Endothelial cell of umbilical vein (primary cell): ENCODE data around the gene STK32C. TPM values are rescaled to one million over a fixed set of nuclear protein-coding genes. Genes with fewer than 3 reads are reported as not detected.

Source experiments
- BruUV-seq: library from RNA; stranded (reverse); fragments of 400-500 nt; replicated peaks from 2 replicates; lab custom pipeline; 2021; lab: Mats Ljungman, UMichigan
- CTCF ChIA-PET: fragments of 300-600, 350-600 bp; sonication (Branson Sonifier 250); formaldehyde crosslinking; loops from one replicate; lab custom pipeline; 2021; ENCODE audit warnings: antibody characterized with exemption, inconsistent platforms; lab: Charles Lee
- POLR2A ChIA-PET: fragments of 300-600, 350-600 bp; sonication (Branson Sonifier 250); formaldehyde crosslinking; loops from one replicate; lab custom pipeline; 2021; ENCODE audit warnings: antibody characterized with exemption, inconsistent platforms; lab: Charles Lee
- DNase-seq: peaks from one replicate; pipeline ENCODE4 v3.0.0-alpha.2; 2011; ENCODE audit warnings: low read depth, low spot score
- FAIRE-seq: peaks from 2 replicates; lab custom pipeline; 2011; peaks lifted over from hg19 to GRCh38; lab: Jason Lieb, UNC
- H2AFZ ChIP-seq: 2 replicates; pipeline ENCODE4 v1.6.0; 2012; ENCODE audit warnings: low read depth, low read length, control low read depth, inconsistent platforms
- H3K27ac ChIP-seq: 2 replicates; pipeline ENCODE4 v1.5.1; 2011; ENCODE audit warnings: low read depth, mild to moderate bottlenecking, control low read depth, low read length, moderate library complexity; ENCODE audit not compliant: insufficient read depth
- H3K27me3 ChIP-seq, 2 experiments: 2 replicates each; pipeline versions ENCODE4 v1.6.0 to v1.6.1; 2011; ENCODE audit warnings: low read length in 2 of 2, mixed read lengths in 1 of 2; ENCODE audit not compliant: control insufficient read depth in 2 of 2, insufficient read depth in 2 of 2
- H3K36me3 ChIP-seq, 2 experiments: 2 replicates in 1 of 2; 3 replicates in 1 of 2; pipeline ENCODE4 v1.5.1; 2011; ENCODE audit warnings: low read length in 2 of 2, mild to moderate bottlenecking in 1 of 2, moderate library complexity in 1 of 2; ENCODE audit not compliant: control insufficient read depth in 2 of 2, insufficient read depth in 2 of 2; ENCODE audit errors: extremely low read depth in 1 of 2
- H3K4me1 ChIP-seq: 3 replicates; pipeline ENCODE4 v1.5.1; 2011; ENCODE audit warnings: mild to moderate bottlenecking, low read length; ENCODE audit not compliant: control insufficient read depth, insufficient read depth; ENCODE audit errors: extremely low read depth
- H3K4me2 ChIP-seq: 2 replicates; pipeline ENCODE4 v1.6.1; 2011; ENCODE audit warnings: low read length, control low read depth, mixed read lengths; ENCODE audit not compliant: insufficient read depth
- H3K4me3 ChIP-seq, 3 experiments: fragments of 200-600 bp in 1 of 3; sonication (generic), shearing (Covaris generic) in 1 of 3; replicated peaks in 1 of 3; 2 replicates each; pipeline ENCODE4 v1.5.1; 2011 to 2016; ENCODE audit warnings: control low read depth in 3 of 3, low read length in 3 of 3, mild to moderate bottlenecking in 2 of 3, inconsistent platforms in 1 of 3, low read depth in 1 of 3, moderate library complexity in 1 of 3; ENCODE audit not compliant: insufficient read depth in 1 of 3
- H3K79me2 ChIP-seq: 2 replicates; pipeline ENCODE4 v1.6.0; 2012; ENCODE audit warnings: low read length, inconsistent platforms; ENCODE audit not compliant: control insufficient read depth, insufficient read depth
- H3K9ac ChIP-seq: replicated peaks from 2 replicates; pipeline ENCODE3; 2011; ENCODE audit warnings: low read length, control low read depth; ENCODE audit not compliant: insufficient read depth; ENCODE audit errors: extremely low read depth
- H3K9me1 ChIP-seq: replicated peaks from 3 replicates; pipeline ENCODE4 v1.6.0; 2011; ENCODE audit warnings: mild to moderate bottlenecking, low read length; ENCODE audit not compliant: control insufficient read depth, insufficient read depth; ENCODE audit errors: extremely low read depth
- H3K9me3 ChIP-seq: replicated peaks from 2 replicates; pipeline ENCODE4 v1.5.1; 2012; ENCODE audit warnings: low read length, inconsistent platforms; ENCODE audit not compliant: control insufficient read depth, insufficient read depth
- H4K20me1 ChIP-seq: replicated peaks from 2 replicates; pipeline ENCODE3; 2011; ENCODE audit warnings: mild to moderate bottlenecking, low read length; ENCODE audit not compliant: control insufficient read depth, insufficient read depth; ENCODE audit errors: extremely low read depth
- CTCF ChIP-seq, 2 donors: IDR thresholded peaks; 1 replicate in 1 of 2; 2 replicates in 1 of 2; pipeline ENCODE4 v1.5.1; 2011; ENCODE audit warnings: low read length in 2 of 2, mild to moderate bottlenecking in 2 of 2, moderate library complexity in 2 of 2, control low read depth in 1 of 2, inconsistent platforms in 1 of 2, low read depth in 1 of 2; ENCODE audit not compliant: insufficient read depth in 1 of 2; ENCODE audit errors: extremely low read depth in 1 of 2
- EZH2 ChIP-seq: IDR thresholded peaks from 2 replicates; pipeline ENCODE4 v1.6.1; 2012; ENCODE audit warnings: borderline replicate concordance, low read depth, mild to moderate bottlenecking, moderate library complexity, low read length, inconsistent platforms; ENCODE audit not compliant: severe bottlenecking
- FOS ChIP-seq: IDR thresholded peaks from 2 replicates; pipeline ENCODE4 v1.6.1; 2011; ENCODE audit warnings: mild to moderate bottlenecking, low read length, moderate library complexity, borderline replicate concordance; ENCODE audit not compliant: insufficient read depth
- GATA2 ChIP-seq: IDR thresholded peaks from 2 replicates; pipeline ENCODE4 v1.7.0; 2011; ENCODE audit warnings: low read depth, mild to moderate bottlenecking, moderate library complexity, mixed read lengths, low read length; ENCODE audit not compliant: insufficient read length, insufficient read depth
- JUN ChIP-seq: IDR thresholded peaks from 2 replicates; pipeline ENCODE4 v1.6.1; 2011; ENCODE audit warnings: borderline replicate concordance, low read depth; ENCODE audit not compliant: insufficient read length, insufficient read depth
- MYC ChIP-seq: IDR thresholded peaks from one replicate; pipeline ENCODE4 v1.6.1; 2011; ENCODE audit warnings: mild to moderate bottlenecking, low read depth, low read length
- POLR2A ChIP-seq: IDR thresholded peaks from 2 replicates; pipeline ENCODE4 v1.6.1; 2012; ENCODE audit warnings: low read depth, mild to moderate bottlenecking, control low read depth, low read length
- POLR2AphosphoS5 ChIP-seq: IDR thresholded peaks from 2 replicates; pipeline ENCODE4 v1.6.1; 2012; ENCODE audit warnings: low read depth, mild to moderate bottlenecking, control low read depth, low read length, moderate library complexity; ENCODE audit not compliant: insufficient read depth
- dilution Hi-C: fragments of 300-500 bp; cut with MboI; formaldehyde crosslinking; loops from one replicate; pipeline ENCODE4 v1.15.0; 2019; ENCODE audit warnings: low sequenced_read_pairs; ENCODE audit not compliant: extremely low pct_ligation_motif_present
- intact Hi-C: fragments of 100-400 bp; cut with micrococcal nuclease; formaldehyde crosslinking; loops from one replicate; pipeline ENCODE4 v1.10.0; 2022
- polyA plus RNA-seq, 4 experiments: library from polyadenylated mRNA; depleted of rRNA in 3 of 4; stranded (reverse) in 3 of 4; unstranded in 1 of 4; fragments of >200 nt; gene quantifications; 2 replicates each; pipeline versions ENCODE4 v1.2.1 to v1.2.3, GENCODE V29; 2011 to 2012; ENCODE audit warnings: missing spikeins in 1 of 4
- total RNA-seq: library from RNA; stranded (reverse); gene quantifications from 2 replicates; pipeline ENCODE4 v1.2.3, GENCODE V29; 2021
- TF ChIP-seq, protein P1 (sequence below): IDR thresholded peaks from 2 replicates; pipeline ENCODE4 v1.6.1; 2011; ENCODE audit not compliant: insufficient read depth, insufficient read length

STK32C gene
- total and polyA plus RNA-seq, 2 donors (not counting 3 experiments of a cell fraction or from before 2014, with no cell fraction given) = 5.4 to 14.1 TPM

DNA sequence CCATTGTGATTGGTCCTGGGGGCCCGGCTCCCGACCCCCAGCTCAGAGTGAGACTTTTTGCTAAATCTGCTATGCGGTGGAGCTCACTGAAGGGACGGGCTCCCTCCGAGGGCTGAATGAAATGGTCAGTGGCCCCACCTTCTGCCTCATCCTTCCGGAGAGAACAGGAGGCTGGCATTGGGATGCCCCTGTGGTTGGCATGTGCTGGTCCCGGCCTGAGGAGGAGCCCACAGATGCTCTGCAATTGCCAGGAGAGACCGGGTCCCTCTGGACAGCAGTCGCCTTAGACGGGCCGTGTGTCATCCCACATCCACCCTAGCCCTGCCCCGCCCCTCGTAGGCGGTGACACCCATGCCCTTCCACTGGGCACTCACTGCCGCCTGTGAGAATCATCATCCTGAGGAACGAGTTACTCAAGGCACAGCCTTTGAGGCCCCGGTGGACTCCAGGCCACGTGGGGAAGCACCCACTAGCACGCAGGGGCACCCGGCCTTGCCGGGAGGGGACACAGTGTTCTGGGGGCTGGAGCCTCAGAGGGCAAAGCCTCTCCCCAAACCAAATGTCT, 142.3 kb downstream of the STK32C start:
- Histone ChIP-seq H3K27me3 (no peaks in the 10 kb centered on the region), H3K9me1 (no peaks in the 10 kb centered on the region), H2AFZ (no peak overlapping the region), H3K9ac (no peak overlapping the region), H4K20me1 (no peaks in the 10 kb centered on the region), H3K4me1 (no peaks in the 10 kb centered on the region), H3K9me3 (no peaks in the 10 kb centered on the region), H3K4me3 (no peak overlapping the region), H3K27ac (no peak overlapping the region), H3K4me2 (no peak overlapping the region), H3K36me3 (no peaks in the 10 kb centered on the region), H3K79me2 (no peaks in the 10 kb centered on the region)
- dilution Hi-C loops (no loop called here), intact Hi-C loops (no loop called here)
- FAIRE-seq = no peak
- no peak for DNase-seq
- ChIA-PET CTCF (no interaction called here), POLR2A (no interaction called here)
- BruUV-seq = no TSS peak
- TF ChIP-seq JUN (no peak), MYC (no peak), GATA2 (no peak), EZH2 (no peak), POLR2AphosphoS5 (no peak), FOS (no peak), POLR2A (no peak), CTCF (IDR thresholded peaks at IDR 0.05; ENCODE audit: extremely low read depth in 1 of 2, insufficient read depth in 1 of 2, low read depth in 1 of 2, low read length in 2 of 2) (no peak)
- TF ChIP-seq, protein P1, sequence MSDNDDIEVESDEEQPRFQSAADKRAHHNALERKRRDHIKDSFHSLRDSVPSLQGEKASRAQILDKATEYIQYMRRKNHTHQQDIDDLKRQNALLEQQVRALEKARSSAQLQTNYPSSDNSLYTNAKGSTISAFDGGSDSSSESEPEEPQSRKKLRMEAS = no peak
